ENCODE data around the gene COL19A1. TPM values are rescaled to one million over a fixed set of nuclear protein-coding genes. Genes with fewer than 3 reads are reported as not detected.
"Not testable (repeated sequence)": the region's sequence is repeated elsewhere in the genome, so short reads cannot be mapped to it uniquely, and the experiment has no call there.

Gene COL19A1
- total RNA-seq, 2 experiments from 2014 or later: 0.40 TPM; not detected in 1

DNA sequence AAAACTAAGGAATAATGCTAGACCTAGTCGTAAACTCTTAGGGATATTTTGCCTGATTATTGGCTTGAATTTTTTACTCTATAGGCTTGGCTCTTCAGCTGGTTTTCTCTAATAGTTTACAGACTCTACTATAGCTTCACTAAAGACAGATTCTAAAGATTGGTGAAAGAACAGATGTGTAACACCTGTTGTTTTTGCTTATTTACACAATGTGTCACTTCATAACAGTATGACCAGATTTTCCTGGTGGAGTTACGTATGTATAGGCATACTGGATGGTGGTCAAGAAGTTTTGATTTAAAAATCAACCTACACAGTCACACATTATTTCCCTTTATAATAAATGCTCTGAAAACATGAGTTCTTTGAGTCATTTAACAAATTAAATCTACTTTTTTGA, 4.8 kb downstream of the COL19A1 start:
- Mint-ChIP-seq H3K4me1 (peaks cover 15% of the 10 kb centered on the region), H3K4me3 (no peak overlapping the region), H3K36me3 (no peaks in the 10 kb centered on the region), H3K27ac (no peak overlapping the region), H3K9me3 (ENCODE audit: low read depth) (no peaks in the 10 kb centered on the region), H3K27me3 (peaks cover 44% of the 10 kb centered on the region)
- ATAC-seq (no peak), DNase-seq (no peak)
- CTCF ChIA-PET: no interaction called here

DNA sequence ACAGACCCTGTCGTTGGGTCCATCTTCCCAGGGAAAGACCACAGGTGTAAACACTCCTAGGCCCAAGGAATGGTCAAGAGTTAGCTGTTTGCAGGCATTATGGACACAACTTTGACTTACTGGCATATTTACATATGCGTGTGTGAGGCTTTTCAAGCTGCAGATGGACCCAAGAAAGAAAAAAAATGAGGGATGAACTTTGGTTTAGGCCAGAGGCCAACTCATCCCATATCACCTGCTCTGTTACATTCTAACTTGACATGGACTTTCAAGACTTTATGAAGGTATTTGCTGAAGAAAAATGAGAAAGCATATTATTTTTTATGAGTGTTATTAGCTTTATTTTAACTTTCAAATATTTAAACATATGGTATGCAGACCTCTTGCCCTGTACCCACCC, 6.9 kb downstream of the COL19A1 start:
- no peak overlapping the region for H3K27ac Mint-ChIP-seq
- no peak for ATAC-seq
- H3K9me3 Mint-ChIP-seq (ENCODE audit: low read depth): no peaks in the 10 kb centered on the region
- H3K27me3 Mint-ChIP-seq: peaks cover 26% of the 10 kb centered on the region
- no peak for DNase-seq
- CTCF ChIA-PET: no interaction called here
- H3K4me3 Mint-ChIP-seq: no peak overlapping the region
- no peaks in the 10 kb centered on the region for H3K36me3 Mint-ChIP-seq
- peaks cover 2% of the 10 kb centered on the region for H3K4me1 Mint-ChIP-seq

DNA sequence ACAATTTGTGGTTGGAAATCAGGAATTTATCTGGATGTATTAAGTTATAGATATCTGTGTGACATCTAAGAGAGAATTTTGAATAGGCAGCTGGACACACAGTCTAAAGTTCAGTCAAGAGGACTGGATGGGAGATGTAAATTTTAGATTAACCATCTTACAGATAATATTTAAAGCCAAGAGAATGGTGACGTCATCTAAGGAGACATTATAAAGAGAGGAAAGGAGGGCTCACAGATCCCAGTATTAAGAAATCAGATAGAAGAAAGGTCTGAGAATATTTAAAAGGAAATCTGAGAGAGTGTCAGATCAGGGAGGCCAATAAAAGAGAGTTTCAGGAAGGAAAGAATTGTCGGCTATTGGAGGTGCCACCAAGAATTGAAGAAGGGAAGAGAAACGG, 9.4 kb downstream of the COL19A1 start:
- Mint-ChIP-seq H3K27me3 (peaks cover 15% of the 10 kb centered on the region), H3K27ac (no peak overlapping the region), H3K36me3 (no peaks in the 10 kb centered on the region), H3K9me3 (ENCODE audit: low read depth) (no peaks in the 10 kb centered on the region), H3K4me3 (no peak overlapping the region), H3K4me1 (peaks cover under 1% of the 10 kb centered on the region)
- no peak for DNase-seq
- ATAC-seq: no peak
- CTCF ChIA-PET: no interaction called here

DNA sequence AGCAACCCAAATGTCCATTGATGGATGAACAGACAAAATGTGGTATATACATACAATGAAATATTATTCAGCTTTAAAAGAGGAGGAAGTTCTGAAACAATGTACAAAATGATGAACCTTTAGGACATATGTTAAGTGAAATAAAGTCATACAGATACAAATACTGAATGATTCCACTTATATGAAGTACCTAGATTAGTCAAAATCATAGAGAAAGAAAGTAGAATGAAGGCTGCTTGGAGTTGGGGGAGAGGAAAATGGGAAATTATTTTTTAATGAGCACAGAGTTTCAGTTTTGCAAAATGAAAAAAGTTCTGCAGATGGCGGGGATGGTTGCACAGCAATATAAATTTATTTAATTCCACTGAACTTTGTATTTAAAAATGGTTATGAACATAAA, 12.4 kb downstream of the COL19A1 start:
- DNase-seq (no peak), ATAC-seq (no peak)
- H3K36me3 Mint-ChIP-seq: no peaks in the 10 kb centered on the region
- CTCF ChIA-PET: interaction anchor here (1.0 kb wide), 1 partner anchor 11 kb away, joined by 3 read pairs; no protein-coding TSS in a partner anchor
- H3K27me3 Mint-ChIP-seq: peaks cover 27% of the 10 kb centered on the region
- H3K4me1 Mint-ChIP-seq: peaks cover 3% of the 10 kb centered on the region
- H3K27ac Mint-ChIP-seq: no peak overlapping the region
- H3K9me3 Mint-ChIP-seq (ENCODE audit: low read depth): no peaks in the 10 kb centered on the region
- no peak overlapping the region for H3K4me3 Mint-ChIP-seq

DNA sequence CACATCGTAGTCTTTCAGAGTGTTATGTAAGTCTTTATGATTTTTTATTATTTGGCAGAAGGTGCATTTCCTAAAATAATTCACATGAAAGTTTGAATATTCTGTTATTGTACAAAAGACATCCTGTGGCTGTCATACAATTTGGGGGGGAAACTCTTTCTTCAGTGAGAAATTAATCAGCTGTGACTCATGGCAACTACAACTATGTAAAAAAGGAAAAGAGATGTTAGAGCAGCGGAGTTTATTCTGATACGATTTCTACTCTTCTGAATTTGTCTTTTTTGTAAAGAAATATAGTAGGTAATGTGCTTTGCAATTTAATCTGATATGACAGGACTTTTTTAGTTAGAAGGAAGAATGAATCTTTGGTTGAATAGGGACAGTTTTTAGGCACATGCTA, 14.2 kb downstream of the COL19A1 start:
- Mint-ChIP-seq H3K36me3 (no peaks in the 10 kb centered on the region), H3K27me3 (peaks cover 19% of the 10 kb centered on the region), H3K4me3 (no peak overlapping the region), H3K27ac (no peak overlapping the region), H3K9me3 (ENCODE audit: low read depth) (no peaks in the 10 kb centered on the region), H3K4me1 (peaks cover 3% of the 10 kb centered on the region)
- no peak for DNase-seq
- no peak for ATAC-seq
- CTCF ChIA-PET: no interaction called here

DNA sequence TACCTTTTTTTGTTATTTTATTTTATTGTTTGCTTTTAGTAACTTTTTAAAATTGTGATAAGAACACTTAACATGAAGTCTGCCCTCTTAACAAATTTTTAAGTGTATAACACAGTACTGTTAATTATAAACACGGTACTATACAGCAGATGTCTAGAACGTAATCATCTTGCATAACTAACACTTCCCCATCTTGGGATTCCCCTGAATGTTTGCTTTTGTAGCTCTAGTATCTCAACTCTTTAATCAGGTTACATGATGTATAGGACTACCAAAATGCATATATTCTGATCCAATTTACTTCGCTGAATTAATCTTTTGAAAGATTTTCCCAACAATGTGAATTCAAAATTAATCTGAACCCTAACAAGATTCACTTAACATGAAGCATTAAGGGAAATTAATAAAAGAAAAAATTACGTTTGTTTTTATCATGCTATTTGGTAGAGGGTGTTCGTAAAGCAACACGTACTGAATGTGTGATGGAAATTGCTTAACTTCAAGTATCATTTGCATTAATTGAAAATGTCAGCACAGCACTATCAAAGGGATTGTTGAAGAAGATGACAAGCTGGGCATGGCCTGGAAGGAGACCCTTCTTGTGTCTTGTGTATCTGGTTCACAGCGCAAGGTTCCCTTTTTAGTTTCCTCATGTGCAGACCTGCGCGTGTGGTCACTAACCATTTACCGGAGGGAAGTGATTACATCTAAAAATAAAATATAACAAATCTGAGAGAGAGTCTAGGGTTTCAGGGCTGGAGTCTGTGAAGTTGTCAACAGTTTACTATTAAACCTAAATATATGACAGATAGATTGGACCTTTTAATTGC, 15.2 kb downstream of the COL19A1 start:
- ATAC-seq (no peak), DNase-seq (no peak)
- Mint-ChIP-seq H3K4me1 (peaks cover 3% of the 10 kb centered on the region), H3K36me3 (no peaks in the 10 kb centered on the region), H3K27me3 (peaks cover 15% of the 10 kb centered on the region), H3K27ac (no peak overlapping the region), H3K4me3 (no peak overlapping the region), H3K9me3 (ENCODE audit: low read depth) (no peaks in the 10 kb centered on the region)
- CTCF ChIA-PET: no interaction called here

DNA sequence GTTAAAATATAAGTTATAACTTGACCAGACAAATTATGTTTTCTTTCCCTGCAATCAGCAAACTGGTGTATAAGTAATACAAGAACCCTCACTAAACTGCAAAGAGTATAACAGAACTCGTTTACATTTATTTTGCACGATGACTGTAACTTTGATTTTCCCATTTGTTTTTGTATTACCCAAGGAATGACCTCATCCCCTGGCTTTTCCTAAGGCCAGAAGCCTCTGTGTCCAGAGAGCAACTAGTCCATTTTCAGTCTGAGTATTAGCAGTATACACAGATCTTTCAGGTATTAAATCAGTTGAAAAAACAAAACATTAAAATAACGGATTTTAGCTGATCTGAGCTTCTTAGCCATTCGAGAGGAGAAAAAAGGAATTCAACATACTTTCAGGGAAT, 17.2 kb downstream of the COL19A1 start:
- H3K36me3 Mint-ChIP-seq: no peaks in the 10 kb centered on the region
- no peak for ATAC-seq

DNA sequence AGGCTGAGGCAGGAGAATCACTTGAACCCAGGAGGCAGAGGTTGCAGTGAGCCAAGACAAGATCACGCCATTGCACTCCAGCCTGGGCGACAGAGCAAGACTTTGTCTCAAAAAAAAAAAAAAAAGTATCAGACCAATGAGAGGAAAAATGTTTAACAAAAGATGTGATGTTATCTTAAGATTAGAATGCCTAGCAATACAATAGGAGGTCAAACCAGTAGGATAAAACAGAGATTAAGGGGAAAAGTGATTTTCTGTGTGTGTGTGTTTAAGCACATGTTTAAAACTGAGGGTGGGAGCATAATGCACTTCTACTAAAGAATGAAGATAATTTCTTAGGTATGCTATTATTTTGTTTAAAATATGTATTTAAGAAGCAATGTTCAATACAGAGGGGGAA, 17.9 kb downstream of the COL19A1 start:
- peaks cover 3% of the 10 kb centered on the region for H3K4me1 Mint-ChIP-seq
- CTCF ChIA-PET: no interaction called here

More for the DNA sequence above, 17.2 kb downstream of the COL19A1 start:
- Mint-ChIP-seq H3K27me3 (peaks cover 15% of the 10 kb centered on the region), H3K9me3 (ENCODE audit: low read depth) (no peaks in the 10 kb centered on the region), H3K4me1 (peaks cover 3% of the 10 kb centered on the region), H3K27ac (no peak overlapping the region), H3K4me3 (no peak overlapping the region)
- no peak for DNase-seq
- CTCF ChIA-PET: no interaction called here

DNA sequence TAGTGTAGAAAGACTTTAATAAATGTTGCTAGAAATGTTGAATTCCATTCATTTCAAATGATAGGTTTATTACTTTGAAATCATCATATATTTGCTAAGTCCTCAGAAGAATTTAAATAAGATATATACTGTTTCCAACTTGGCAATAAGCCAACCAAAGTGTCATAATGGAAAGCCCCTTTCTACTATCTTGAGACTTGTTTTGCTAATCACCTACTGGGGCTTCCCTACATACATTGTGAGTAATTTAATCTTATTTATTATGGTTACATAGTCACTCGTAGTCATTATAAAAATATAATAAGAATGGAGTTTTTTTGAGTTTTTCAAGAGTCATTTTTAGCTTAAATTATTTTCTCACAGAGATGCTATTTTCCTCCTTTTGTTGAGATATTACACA, 20.7 kb downstream of the COL19A1 start:
- H3K4me1 Mint-ChIP-seq: no peaks in the 10 kb centered on the region
- no peak overlapping the region for H3K4me3 Mint-ChIP-seq
- H3K27me3 Mint-ChIP-seq: peaks cover 4% of the 10 kb centered on the region
- no peaks in the 10 kb centered on the region for H3K36me3 Mint-ChIP-seq
- CTCF ChIA-PET: no interaction called here
- H3K9me3 Mint-ChIP-seq (ENCODE audit: low read depth): no peaks in the 10 kb centered on the region
- ATAC-seq: no peak
- H3K27ac Mint-ChIP-seq: no peak overlapping the region
- no peak for DNase-seq

More for the DNA sequence above, 17.9 kb downstream of the COL19A1 start:
- ATAC-seq (no peak), DNase-seq (no peak)
- Mint-ChIP-seq H3K27ac (no peak overlapping the region), H3K9me3 (ENCODE audit: low read depth) (no peaks in the 10 kb centered on the region), H3K36me3 (no peaks in the 10 kb centered on the region), H3K27me3 (peaks cover 15% of the 10 kb centered on the region), H3K4me3 (no peak overlapping the region)

DNA sequence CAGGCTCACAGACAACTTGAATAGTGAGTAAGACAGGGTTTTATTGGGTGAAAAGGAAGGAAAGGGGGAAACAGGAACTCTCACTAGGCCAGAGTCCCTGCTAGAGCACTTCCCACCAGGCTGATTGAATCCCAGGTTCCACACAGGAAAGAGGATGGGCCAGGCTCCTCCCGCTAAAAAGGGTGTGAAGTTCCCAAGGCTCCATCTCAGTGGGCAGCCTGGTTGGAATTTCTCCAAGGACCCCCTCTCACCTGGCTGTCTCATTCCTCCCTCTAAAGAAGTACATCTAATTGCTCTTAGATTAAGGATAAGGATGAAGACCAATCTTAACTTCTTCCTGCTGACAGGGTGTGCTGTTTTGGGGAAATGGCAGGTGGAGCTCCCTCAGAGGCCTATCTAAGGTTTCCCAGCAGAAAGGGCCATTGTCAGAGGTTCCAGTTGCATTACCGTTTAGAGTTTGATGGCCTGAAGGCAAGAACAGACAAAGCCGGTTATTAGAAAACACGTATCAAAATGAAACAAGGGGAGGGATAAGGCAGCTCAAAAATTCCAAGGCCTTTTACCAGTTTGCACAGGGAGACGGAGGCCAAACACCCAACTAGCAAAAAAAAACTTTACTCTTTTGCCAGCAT, 21.5 kb downstream of the COL19A1 start:
- CTCF ChIA-PET: no interaction called here
- DNase-seq (no peak), ATAC-seq (no peak)
- no peak overlapping the region for H3K4me3 Mint-ChIP-seq
- H3K9me3 Mint-ChIP-seq (ENCODE audit: low read depth): no peaks in the 10 kb centered on the region
- H3K4me1 Mint-ChIP-seq: no peaks in the 10 kb centered on the region
- H3K27me3 Mint-ChIP-seq: peaks cover 2% of the 10 kb centered on the region
- no peaks in the 10 kb centered on the region for H3K36me3 Mint-ChIP-seq
- no peak overlapping the region for H3K27ac Mint-ChIP-seq

DNA sequence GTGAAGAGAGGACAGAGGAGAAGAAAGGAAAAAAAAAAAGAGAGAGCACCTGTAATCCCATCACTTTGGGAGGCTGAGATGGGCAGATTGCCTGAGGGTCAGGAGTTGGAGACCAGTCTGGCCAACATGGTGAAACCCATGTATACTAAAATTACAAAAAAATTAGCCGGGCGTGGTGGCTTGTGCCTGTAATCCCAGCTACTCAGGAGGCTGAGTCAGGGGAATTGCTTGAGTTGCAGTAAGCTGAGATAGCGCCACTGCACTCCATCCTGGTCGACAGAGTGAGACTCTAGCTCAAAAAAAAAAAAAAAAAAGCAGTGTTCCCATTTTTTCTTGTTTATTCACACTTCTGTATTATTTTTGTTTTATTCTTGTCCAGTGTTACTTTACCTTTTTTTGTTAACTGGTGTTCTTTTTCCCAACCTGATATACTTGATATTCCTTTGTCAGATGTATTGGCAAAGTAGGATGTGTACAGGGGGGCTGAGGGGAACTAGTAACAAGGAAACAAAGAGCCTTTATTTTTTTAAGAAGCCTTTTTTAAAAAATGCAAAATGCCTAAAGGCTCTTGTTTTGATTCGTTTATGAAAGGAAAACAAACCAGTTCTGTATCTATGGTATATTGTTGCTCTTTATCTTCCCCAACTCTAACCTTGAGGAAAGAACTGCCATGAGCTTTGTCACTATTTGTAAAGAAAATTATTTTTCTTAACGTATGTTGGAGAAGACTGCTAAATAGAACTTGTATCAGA, 22.3 kb downstream of the COL19A1 start:
- Mint-ChIP-seq H3K9me3 (ENCODE audit: low read depth) (no peaks in the 10 kb centered on the region), H3K27ac (no peak overlapping the region), H3K36me3 (no peaks in the 10 kb centered on the region), H3K27me3 (no peaks in the 10 kb centered on the region), H3K4me1 (no peaks in the 10 kb centered on the region), H3K4me3 (no peak overlapping the region)
- CTCF ChIA-PET: no interaction called here
- ATAC-seq (no peak), DNase-seq (no peak)

DNA sequence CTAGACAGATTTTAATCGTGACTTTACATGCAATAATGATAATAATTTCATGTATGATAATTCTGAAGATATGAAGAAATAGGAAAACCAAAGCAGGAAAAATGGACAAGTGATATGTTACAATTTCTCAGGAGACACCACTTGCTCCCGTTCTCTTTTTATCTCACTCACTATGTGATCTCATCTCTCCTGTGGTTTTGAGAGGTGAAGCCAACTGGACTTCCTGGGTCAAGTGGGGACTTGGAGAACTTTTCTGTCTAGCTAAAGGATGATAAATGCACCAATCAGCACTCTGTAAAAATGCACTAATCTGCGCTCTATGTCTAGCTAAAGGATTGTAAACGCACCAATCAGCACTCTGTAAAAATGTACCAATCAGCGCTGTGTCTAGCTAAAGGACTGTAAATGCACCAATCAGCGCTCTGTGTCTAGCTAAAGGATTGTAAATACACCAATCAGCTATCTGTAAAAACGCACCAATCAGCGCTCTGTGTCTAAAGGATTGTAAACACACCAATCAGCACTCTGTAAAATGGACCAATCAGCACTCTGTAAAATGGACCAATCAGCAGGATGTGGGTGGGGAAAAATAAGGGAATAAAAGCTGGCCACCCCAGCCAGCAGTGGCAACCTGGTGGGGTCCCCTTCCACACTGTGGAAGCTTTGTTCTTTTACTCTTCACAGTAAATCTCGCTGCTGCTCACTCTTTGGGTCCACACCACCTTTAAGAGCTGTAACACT, 23.0 kb downstream of the COL19A1 start:
- not testable (repeated sequence) for H3K4me1 Mint-ChIP-seq; H3K27me3 Mint-ChIP-seq; H3K27ac Mint-ChIP-seq; ATAC-seq; H3K4me3 Mint-ChIP-seq; H3K36me3 Mint-ChIP-seq; H3K9me3 Mint-ChIP-seq (ENCODE audit: low read depth); DNase-seq
- CTCF ChIA-PET: interaction anchor here (1.1 kb wide), 1 partner anchor 11 kb away, joined by 3 read pairs; no protein-coding TSS in a partner anchor

DNA sequence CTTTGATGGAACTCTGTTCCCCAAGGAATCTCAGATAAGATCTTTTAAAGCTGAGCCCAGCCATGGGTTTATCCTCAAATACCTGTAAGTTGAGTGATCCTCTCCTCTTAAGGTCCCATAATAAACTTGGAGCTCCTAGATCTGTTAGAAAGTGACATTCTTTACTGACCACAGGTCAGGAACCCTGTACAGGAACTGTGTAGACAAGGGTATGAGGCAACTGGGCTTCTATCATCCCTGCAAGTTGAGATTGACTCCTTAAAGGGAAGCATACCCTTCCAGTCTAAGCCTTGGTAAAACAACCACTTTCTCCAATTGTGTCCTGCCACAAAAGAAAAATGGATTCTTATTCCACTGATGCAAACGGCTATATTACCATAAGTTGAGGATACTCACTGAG, 26.2 kb downstream of the COL19A1 start:
- CTCF ChIA-PET; H3K9me3 Mint-ChIP-seq (ENCODE audit: low read depth); H3K4me3 Mint-ChIP-seq; H3K27ac Mint-ChIP-seq; ATAC-seq; DNase-seq; H3K27me3 Mint-ChIP-seq; H3K36me3 Mint-ChIP-seq; H3K4me1 Mint-ChIP-seq: not testable (repeated sequence)

Measured in activated CD8-positive, alpha-beta memory T cell treated with anti-CD3 and anti-CD28 coated beads, Interleukin-2, amount 10 ng/mL, durations not matched to agents 7 days and 5 days (primary cell).